Left lobe of liver (tissue), 2 donors: ENCODE measurements around the gene MMP13. TPM values are rescaled to one million over a fixed set of nuclear protein-coding genes. Genes with fewer than 3 reads are reported as not detected.
A peak's percentile ranks its signal among the peaks of the same experiment; 100 is the strongest.
"Not testable (repeated sequence)": the region's sequence is repeated elsewhere in the genome, so short reads cannot be mapped to it uniquely, and the experiment has no call there.

ENCODE experiments used
- ATAC-seq: fragments of 200-7000 bp; cut with Tn5 transposase; one replicate; pipeline ENCODE4 v1.9.1; 2020; ENCODE audit warnings: mild to moderate bottlenecking, moderate library complexity
- DNase-seq: peaks from one replicate; pipeline ENCODE4 v3.0.0-alpha.2; 2020; ENCODE audit warnings: low spot score
- total RNA-seq: library from RNA; stranded (reverse); gene quantifications from one replicate; pipeline ENCODE4 v1.2.1, GENCODE V29; 2021
- donor health status: DM: no; HTN: no; CAD: no; lungs with moderate emphysema.
- donor health status: DM: no; HTN: yes; CAD: no.

The MMP13 gene
- total RNA-seq = not detected

- no peak for DNase-seq
- ATAC-seq = no peak
Measured at GRCh38 chr11:102955624-102956023, at the start of gene MMP13. TSS of gene MMP13 (minus strand) at chr11:102955732. CDS start at chr11:102955705, 27 bp downstream.

GRCh38 chr11:103004234-103004633 lies 48.7 kb upstream of the MMP13 start:
- not testable (repeated sequence) for DNase-seq, ATAC-seq

- DNase-seq (no peak), ATAC-seq (no peak)
Measured at GRCh38 chr11:102994105-102994504, 38.6 kb upstream of the MMP13 start.

- ATAC-seq (no peak), DNase-seq (no peak)
Measured at GRCh38 chr11:102991776-102992175, 36.2 kb upstream of the MMP13 start.

GRCh38 chr11:102990145-102990544 lies 34.6 kb upstream of the MMP13 start:
- no peak for ATAC-seq
- DNase-seq = no peak

- DNase-seq = no peak
- no peak for ATAC-seq
Measured at GRCh38 chr11:102989379-102990047, 34.0 kb upstream of the MMP13 start.

- DNase-seq (no peak), ATAC-seq (no peak)
Measured at GRCh38 chr11:102986815-102987214, 31.3 kb upstream of the MMP13 start.

- ATAC-seq (no peak), DNase-seq (no peak)
Measured at GRCh38 chr11:102985850-102986249, 30.3 kb upstream of the MMP13 start.

GRCh38 chr11:102983486-102983885 lies 28.0 kb upstream of the MMP13 start:
- no peak for ATAC-seq
- DNase-seq = no peak

- ATAC-seq = no peak
- no peak for DNase-seq
Measured at GRCh38 chr11:102981324-102981910, 25.9 kb upstream of the MMP13 start.

GRCh38 chr11:102974552-102975280 lies 19.2 kb upstream of the MMP13 start:
- ATAC-seq (no peak), DNase-seq (no peak)

- DNase-seq, ATAC-seq: not testable (repeated sequence)
Measured at GRCh38 chr11:102973698-102974097, 18.2 kb upstream of the MMP13 start.

GRCh38 chr11:102972853-102973252 lies 17.3 kb upstream of the MMP13 start:
- no peak for ATAC-seq
- DNase-seq = no peak

- ATAC-seq = no peak
- DNase-seq = no peak
Measured at GRCh38 chr11:102971766-102972165, 16.2 kb upstream of the MMP13 start.

GRCh38 chr11:102967497-102967896 lies 12.0 kb upstream of the MMP13 start:
- DNase-seq = no peak
- no peak for ATAC-seq

- ATAC-seq = no peak
- no peak for DNase-seq
Measured at GRCh38 chr11:102966011-102966410, 10.5 kb upstream of the MMP13 start.

- ATAC-seq (no peak), DNase-seq (no peak)
Measured at GRCh38 chr11:102964867-102965266, 9.3 kb upstream of the MMP13 start.

- ATAC-seq = no peak
- no peak for DNase-seq
Measured at GRCh38 chr11:102957953-102958352, 2.4 kb upstream of the MMP13 start.

GRCh38 chr11:102950622-102951081 lies 4.9 kb downstream of the MMP13 start:
- DNase-seq (no peak), ATAC-seq (no peak)

GRCh38 chr11:102946237-102946636 lies 9.3 kb downstream of the MMP13 start:
- no peak for ATAC-seq
- no peak for DNase-seq

- ATAC-seq (peak; percentile 96), DNase-seq (no peak)
Measured at GRCh38 chr11:102940714-102941588, 14.6 kb downstream of the MMP13 start.
